CD4-positive, alpha-beta memory T cell (primary cell): Measurements from ENCODE around the gene RAB4A. TPM values are rescaled to one million over a fixed set of nuclear protein-coding genes. Genes with fewer than 3 reads are reported as not detected.

Source experiments
- CTCF ChIA-PET: fragments of 350-600 bp; sonication (Branson Sonifier 250); formaldehyde crosslinking; loops from one replicate; lab custom pipeline; 2021; ENCODE audit warnings: inconsistent platforms; ENCODE audit not compliant: partially characterized antibody; lab: Charles Lee
- POLR2A ChIA-PET: fragments of 350-600 bp; sonication (Branson Sonifier 250); formaldehyde crosslinking; loops from one replicate; lab custom pipeline; 2021; ENCODE audit not compliant: partially characterized antibody; lab: Charles Lee
- DNase-seq, 5 donors: peaks; one replicate each; pipeline versions ENCODE4 v3.0.0 to v3.0.0-alpha.2; 2020 to 2022; ENCODE audit warnings: mixed read lengths in 1 of 5
- H3K27ac ChIP-seq: one replicate; pipeline ENCODE4 v1.7.0; 2013; ENCODE audit warnings: low read depth, low read length
- H3K27me3 ChIP-seq: 2 replicates; pipeline ENCODE4 v1.7.0; 2013; ENCODE audit warnings: mild to moderate bottlenecking, low read length, moderate library complexity; ENCODE audit not compliant: insufficient read depth
- H3K36me3 ChIP-seq: 2 replicates; pipeline ENCODE4 v1.7.0; 2013; ENCODE audit warnings: mild to moderate bottlenecking, low read length, moderate library complexity; ENCODE audit not compliant: insufficient read depth
- H3K4me1 ChIP-seq: 2 replicates; pipeline ENCODE4 v1.7.0; 2013; ENCODE audit warnings: mild to moderate bottlenecking, low read length, moderate library complexity; ENCODE audit not compliant: insufficient read depth
- H3K4me3 ChIP-seq, 2 donors: one replicate each; pipeline ENCODE4 v1.7.0; 2013; ENCODE audit warnings: low read length in 2 of 2, mild to moderate bottlenecking in 1 of 2
- H3K9me3 ChIP-seq, 2 donors: one replicate each; pipeline ENCODE4 v1.7.0; 2013; ENCODE audit warnings: low read length in 2 of 2, control low read depth in 1 of 2; ENCODE audit not compliant: control insufficient read depth in 1 of 2
- H3K27ac Mint-ChIP-seq, 7 donors: one replicate each; pipeline ENCODE4 v1.8.0; 2020 to 2021; ENCODE audit warnings: mixed read lengths in 7 of 7, mild to moderate bottlenecking in 6 of 7, inconsistent platforms in 3 of 7, moderate library complexity in 3 of 7
- H3K27me3 Mint-ChIP-seq, 2 donors: one replicate each; pipeline ENCODE4 v1.8.0; 2020 to 2021; ENCODE audit warnings: mixed read lengths in 2 of 2
- H3K36me3 Mint-ChIP-seq, 2 donors: one replicate each; pipeline ENCODE4 v1.8.0; 2020 to 2021; ENCODE audit warnings: mixed read lengths in 2 of 2, inconsistent platforms in 1 of 2, mild to moderate bottlenecking in 1 of 2
- H3K4me1 Mint-ChIP-seq, 4 donors: one replicate each; pipeline ENCODE4 v1.8.0; 2020 to 2021; ENCODE audit warnings: mixed read lengths in 4 of 4, mild to moderate bottlenecking in 1 of 4
- H3K4me3 Mint-ChIP-seq, 8 donors: one replicate each; pipeline ENCODE4 v1.8.0; 2020 to 2021; ENCODE audit warnings: mixed read lengths in 8 of 8, mild to moderate bottlenecking in 7 of 8, moderate library complexity in 6 of 8, inconsistent platforms in 3 of 8
- H3K9me3 Mint-ChIP-seq, 8 donors: one replicate each; pipeline ENCODE4 v1.8.0; 2020 to 2021; ENCODE audit warnings: mixed read lengths in 8 of 8, mild to moderate bottlenecking in 5 of 8, inconsistent platforms in 3 of 8, moderate library complexity in 1 of 8
- intact Hi-C: fragments of 100-400 bp; cut with micrococcal nuclease; formaldehyde crosslinking; loops from one replicate; pipeline ENCODE4 v1.15.1; 2023
- polyA plus RNA-seq, 2 donors: library from polyadenylated mRNA; unstranded; fragments of 300-500 nt; fragmentation: Illumina TruSeq; gene quantifications; one replicate each; pipeline ENCODE4 v1.2.3, GENCODE V29; 2021
- total RNA-seq, 2 experiments: library from RNA; stranded (reverse); gene quantifications; one replicate each; pipeline ENCODE4 v1.2.3, GENCODE V29; 2021

RAB4A gene
- total and polyA plus RNA-seq, 4 experiments from 2014 or later: 18.8 to 44.9 (median 33.3) TPM

- CTCF ChIA-PET: no interaction called here
- intact Hi-C loops: no loop called here
Observed at GRCh38 chr1:229295745-229296144, 24.8 kb downstream of the RAB4A start.

GRCh38 chr1:229296541-229296941 is 25.6 kb downstream of the RAB4A start:
- Histone ChIP-seq H3K36me3 (peaks cover 22% of the 10 kb centered on the region), H3K9me3 (no peaks in the 10 kb centered on the region), H3K4me3 (no peak overlapping the region), H3K4me1 (no peaks in the 10 kb centered on the region), H3K27ac (no peak overlapping the region), H3K27me3 (no peaks in the 10 kb centered on the region)
- CTCF ChIA-PET: interaction anchor here (0.9 kb wide), 1 partner anchor 34 kb away, joined by 3 read pairs; no protein-coding TSS in a partner anchor
- POLR2A ChIA-PET: no interaction called here
- intact Hi-C loops: no loop called here
- H3K9me3 Mint-ChIP-seq: peaks cover 0 to 2% (median 0%) of the 10 kb centered on the region in 8 donors
- no peak for DNase-seq
- peaks cover 0 to 15% (median 8%) of the 10 kb centered on the region in 4 donors for H3K4me1 Mint-ChIP-seq
- H3K36me3 Mint-ChIP-seq: peaks cover 52 to 57% of the 10 kb centered on the region in 2 donors
- peak overlapping the region in 2 of 7 donors; percentile 25 to 40 for H3K27ac Mint-ChIP-seq
- H3K4me3 Mint-ChIP-seq: no peak overlapping the region
- H3K27me3 Mint-ChIP-seq: no peaks in the 10 kb centered on the region

More at GRCh38 chr1:229295745-229296144, 24.8 kb downstream of the RAB4A start:
- Mint-ChIP-seq H3K27ac (peak overlapping the region in 1 of 7 donors; percentile 56), H3K36me3 (peaks cover 57 to 60% of the 10 kb centered on the region in 2 donors), H3K27me3 (no peaks in the 10 kb centered on the region), H3K9me3 (peaks cover 0 to 2% (median 0%) of the 10 kb centered on the region in 8 donors), H3K4me3 (no peak overlapping the region), H3K4me1 (peaks cover 0 to 17% (median 8%) of the 10 kb centered on the region in 4 donors)
- H3K9me3 ChIP-seq: no peaks in the 10 kb centered on the region
- peaks cover 22% of the 10 kb centered on the region for H3K36me3 ChIP-seq
- no peak overlapping the region for H3K27ac ChIP-seq
- no peak for DNase-seq
- no peak overlapping the region for H3K4me3 ChIP-seq
- no peaks in the 10 kb centered on the region for H3K27me3 ChIP-seq
- H3K4me1 ChIP-seq: no peaks in the 10 kb centered on the region
- POLR2A ChIA-PET: no interaction called here

- CTCF ChIA-PET: no interaction called here
- Mint-ChIP-seq H3K9me3 (peaks cover 0 to 2% (median 0%) of the 10 kb centered on the region in 8 donors), H3K27ac (no peak overlapping the region), H3K36me3 (peaks cover 51 to 60% of the 10 kb centered on the region in 2 donors), H3K4me3 (no peak overlapping the region), H3K4me1 (peaks cover 2 to 16% (median 10%) of the 10 kb centered on the region in 4 donors), H3K27me3 (no peaks in the 10 kb centered on the region)
- intact Hi-C loops: no loop called here
- Histone ChIP-seq H3K36me3 (peaks cover 22% of the 10 kb centered on the region), H3K27ac (no peak overlapping the region), H3K9me3 (no peaks in the 10 kb centered on the region), H3K27me3 (no peaks in the 10 kb centered on the region), H3K4me1 (no peaks in the 10 kb centered on the region), H3K4me3 (no peak overlapping the region)
- no peak for DNase-seq
- POLR2A ChIA-PET: no interaction called here
Observed at GRCh38 chr1:229297746-229298145, 26.8 kb downstream of the RAB4A start.

- ChIA-PET CTCF (no interaction called here), POLR2A (no interaction called here)
- Mint-ChIP-seq H3K27me3 (no peaks in the 10 kb centered on the region), H3K36me3 (peaks cover 51 to 65% of the 10 kb centered on the region in 2 donors), H3K4me1 (peaks cover 3 to 23% (median 10%) of the 10 kb centered on the region in 4 donors), H3K27ac (no peak overlapping the region), H3K9me3 (peaks cover 0 to 2% (median 0%) of the 10 kb centered on the region in 8 donors), H3K4me3 (no peak overlapping the region)
- DNase-seq: no peak
- peaks cover 2% of the 10 kb centered on the region for H3K4me1 ChIP-seq
- intact Hi-C loops: no loop called here
- no peak overlapping the region for H3K4me3 ChIP-seq
- peaks cover 22% of the 10 kb centered on the region for H3K36me3 ChIP-seq
- H3K27ac ChIP-seq: no peak overlapping the region
- no peaks in the 10 kb centered on the region for H3K27me3 ChIP-seq
- H3K9me3 ChIP-seq: no peaks in the 10 kb centered on the region
Observed at GRCh38 chr1:229298420-229298819, 27.5 kb downstream of the RAB4A start.

GRCh38 chr1:229298887-229299503 is 28.1 kb downstream of the RAB4A start:
- Mint-ChIP-seq H3K9me3 (peaks cover 0 to 2% (median 0%) of the 10 kb centered on the region in 8 donors), H3K4me3 (no peak overlapping the region), H3K4me1 (peaks cover 4 to 26% (median 8%) of the 10 kb centered on the region in 4 donors), H3K36me3 (peaks cover 49 to 65% of the 10 kb centered on the region in 2 donors), H3K27ac (no peak overlapping the region), H3K27me3 (no peaks in the 10 kb centered on the region)
- ChIA-PET POLR2A (no interaction called here), CTCF (interaction anchor here (0.9 kb wide), 1 partner anchor 40 kb away, joined by 3 read pairs; no protein-coding TSS in a partner anchor)
- no peak overlapping the region for H3K4me3 ChIP-seq
- H3K9me3 ChIP-seq: no peaks in the 10 kb centered on the region
- H3K36me3 ChIP-seq: peaks cover 22% of the 10 kb centered on the region
- no peaks in the 10 kb centered on the region for H3K27me3 ChIP-seq
- no peak overlapping the region for H3K27ac ChIP-seq
- H3K4me1 ChIP-seq: peaks cover 8% of the 10 kb centered on the region
- intact Hi-C loops: no loop called here
- no peak for DNase-seq

GRCh38 chr1:229300099-229300757 is 29.3 kb downstream of the RAB4A start:
- ChIA-PET CTCF (no interaction called here), POLR2A (no interaction called here)
- H3K27ac Mint-ChIP-seq: peak overlapping the region in 2 of 7 donors; percentile 9 to 35
- H3K9me3 Mint-ChIP-seq: peaks cover 0 to under 1% (median 0%) of the 10 kb centered on the region in 8 donors
- peaks cover 50 to 70% of the 10 kb centered on the region in 2 donors for H3K36me3 Mint-ChIP-seq
- Histone ChIP-seq H3K27ac (no peak overlapping the region), H3K27me3 (no peaks in the 10 kb centered on the region), H3K36me3 (peaks cover 22% of the 10 kb centered on the region), H3K4me1 (peaks cover 10% of the 10 kb centered on the region), H3K4me3 (no peak overlapping the region), H3K9me3 (no peaks in the 10 kb centered on the region)
- no peaks in the 10 kb centered on the region for H3K27me3 Mint-ChIP-seq
- DNase-seq: no peak
- H3K4me3 Mint-ChIP-seq: no peak overlapping the region
- peaks cover 4 to 30% (median 5%) of the 10 kb centered on the region in 4 donors for H3K4me1 Mint-ChIP-seq
- intact Hi-C loops: no loop called here

GRCh38 chr1:229302740-229303139 is 31.8 kb downstream of the RAB4A start:
- H3K27me3 ChIP-seq: no peaks in the 10 kb centered on the region
- H3K27me3 Mint-ChIP-seq: no peaks in the 10 kb centered on the region
- no peak overlapping the region for H3K27ac ChIP-seq
- peaks cover 4 to 27% (median 5%) of the 10 kb centered on the region in 4 donors for H3K4me1 Mint-ChIP-seq
- peaks cover 10% of the 10 kb centered on the region for H3K4me1 ChIP-seq
- intact Hi-C loops: no loop called here
- no peaks in the 10 kb centered on the region for H3K9me3 Mint-ChIP-seq
- H3K27ac Mint-ChIP-seq: peak overlapping the region in 2 of 7 donors; percentile 47 to 78
- H3K36me3 Mint-ChIP-seq: peaks cover 42 to 61% of the 10 kb centered on the region in 2 donors
- peaks cover 15% of the 10 kb centered on the region for H3K36me3 ChIP-seq
- H3K4me3 ChIP-seq: no peak overlapping the region
- no peak for DNase-seq
- POLR2A ChIA-PET: no interaction called here
- CTCF ChIA-PET: no interaction called here
- no peaks in the 10 kb centered on the region for H3K9me3 ChIP-seq
- no peak overlapping the region for H3K4me3 Mint-ChIP-seq
